GM13977 (cell line): Measurements from ENCODE around the gene DDX54.

Source experiments
- DNase-seq: peaks from one replicate; pipeline ENCODE4 v3.0.0; 2012; ENCODE audit warnings: low spot score
- in situ Hi-C: fragments of 300-500 bp; cut with MboI; formaldehyde crosslinking; loops from one replicate; pipeline ENCODE4 v1.12.0; 2022; ENCODE audit warnings: low sequenced_read_pairs, low pct_unique_long_range_greater_than_20kb, mixed read lengths, inconsistent platforms; ENCODE audit not compliant: unreplicated experiment
- TF ChIP-seq, protein P1 (sequence below): IDR thresholded peaks from 2 replicates; pipeline ENCODE4 v1.5.1; 2012; ENCODE audit warnings: mild to moderate bottlenecking, control low read depth; ENCODE audit not compliant: insufficient read depth; ENCODE audit errors: extremely low read depth, missing control alignments

Gene DDX54

DNA sequence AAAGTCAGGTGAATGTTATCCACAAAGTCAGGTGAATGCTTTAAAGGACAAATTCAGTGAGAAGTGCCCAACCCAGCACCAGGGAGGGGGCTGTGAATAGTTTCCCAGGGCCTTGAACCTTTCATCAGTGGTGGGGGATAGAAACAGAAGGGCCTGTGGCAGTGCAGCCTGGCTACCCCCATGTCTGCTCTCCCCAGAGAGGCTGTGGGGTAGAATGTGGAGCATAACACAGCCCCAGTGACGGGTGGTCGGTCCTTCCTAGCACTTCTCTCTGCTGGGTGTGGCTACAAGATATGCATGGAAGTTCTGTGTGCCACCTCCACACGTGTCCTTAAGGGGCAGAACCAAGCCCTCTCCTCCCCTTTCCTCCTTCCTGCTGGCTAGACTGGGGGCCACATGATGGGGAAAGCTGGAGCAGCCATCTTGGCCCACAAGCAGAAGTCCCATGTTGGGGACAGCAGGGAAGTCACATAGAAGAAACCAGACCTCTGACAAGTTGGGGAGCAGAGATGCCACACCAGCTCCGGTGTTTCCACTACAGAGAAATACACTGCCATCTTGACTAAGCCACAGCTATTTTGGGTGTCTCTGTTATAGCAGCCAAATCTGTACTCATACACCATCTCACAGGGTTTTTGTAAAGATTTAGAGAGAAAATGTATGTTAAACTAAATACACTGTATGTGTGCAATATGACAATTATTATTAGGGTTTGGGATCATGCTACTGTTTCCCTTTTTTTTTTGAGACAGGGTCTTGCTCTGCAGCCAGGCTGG lies 17.2 kb upstream of the DDX54 start:
- TF ChIP-seq, protein P1, sequence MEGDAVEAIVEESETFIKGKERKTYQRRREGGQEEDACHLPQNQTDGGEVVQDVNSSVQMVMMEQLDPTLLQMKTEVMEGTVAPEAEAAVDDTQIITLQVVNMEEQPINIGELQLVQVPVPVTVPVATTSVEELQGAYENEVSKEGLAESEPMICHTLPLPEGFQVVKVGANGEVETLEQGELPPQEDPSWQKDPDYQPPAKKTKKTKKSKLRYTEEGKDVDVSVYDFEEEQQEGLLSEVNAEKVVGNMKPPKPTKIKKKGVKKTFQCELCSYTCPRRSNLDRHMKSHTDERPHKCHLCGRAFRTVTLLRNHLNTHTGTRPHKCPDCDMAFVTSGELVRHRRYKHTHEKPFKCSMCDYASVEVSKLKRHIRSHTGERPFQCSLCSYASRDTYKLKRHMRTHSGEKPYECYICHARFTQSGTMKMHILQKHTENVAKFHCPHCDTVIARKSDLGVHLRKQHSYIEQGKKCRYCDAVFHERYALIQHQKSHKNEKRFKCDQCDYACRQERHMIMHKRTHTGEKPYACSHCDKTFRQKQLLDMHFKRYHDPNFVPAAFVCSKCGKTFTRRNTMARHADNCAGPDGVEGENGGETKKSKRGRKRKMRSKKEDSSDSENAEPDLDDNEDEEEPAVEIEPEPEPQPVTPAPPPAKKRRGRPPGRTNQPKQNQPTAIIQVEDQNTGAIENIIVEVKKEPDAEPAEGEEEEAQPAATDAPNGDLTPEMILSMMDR, result no peak
- in situ Hi-C loops, result no loop called here
- DNase-seq, result no peak

DNA sequence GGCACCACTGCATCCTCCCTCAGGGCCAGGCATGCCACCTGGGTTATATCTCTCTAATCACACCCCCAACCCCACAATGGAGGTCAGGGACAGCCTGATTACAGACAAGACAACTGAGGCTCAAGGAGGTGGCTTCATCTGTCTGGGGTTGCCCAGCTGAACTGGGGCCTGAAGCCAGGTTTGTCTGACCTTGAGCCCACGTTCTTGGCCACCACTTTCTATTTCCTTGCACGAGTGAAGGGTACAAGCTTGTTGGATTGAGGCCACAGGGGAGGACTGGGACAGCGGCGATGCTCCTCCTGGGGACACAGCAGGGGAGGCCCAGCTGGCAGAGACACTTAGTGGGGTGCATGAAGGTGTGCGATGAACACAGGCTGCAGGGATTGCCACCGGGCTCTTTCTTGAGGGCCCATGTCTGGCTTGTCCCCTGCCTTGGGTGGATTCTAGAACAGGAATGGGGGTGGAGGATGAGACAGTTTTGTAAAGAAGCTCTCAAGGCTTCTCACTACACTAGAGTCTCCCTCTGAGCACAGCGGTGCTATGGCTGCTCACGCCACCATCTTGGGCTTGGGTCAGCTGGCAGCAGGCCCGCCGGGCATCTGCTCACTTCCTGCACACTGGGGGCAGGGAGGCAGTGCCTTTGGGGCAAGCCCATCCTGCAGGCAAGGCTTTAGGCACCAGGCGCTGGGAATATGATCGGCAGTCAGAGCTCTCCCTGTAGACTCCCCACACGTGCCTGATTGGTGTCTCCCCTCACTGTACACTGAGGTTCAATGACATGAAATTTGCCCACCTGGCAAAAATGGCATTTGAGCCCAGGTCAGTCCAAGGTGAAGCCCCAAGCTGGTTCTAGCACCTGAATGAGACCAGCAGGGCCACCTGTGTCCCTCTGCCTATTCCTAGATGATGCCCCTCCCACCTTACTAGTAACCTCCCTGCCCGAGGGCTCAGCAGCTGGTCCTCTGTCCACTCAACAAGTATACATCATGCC lies 16.2 kb upstream of the DDX54 start:
- TF ChIP-seq, protein P1, result no peak
- in situ Hi-C loops, result no loop called here
- DNase-seq, result no peak

DNA sequence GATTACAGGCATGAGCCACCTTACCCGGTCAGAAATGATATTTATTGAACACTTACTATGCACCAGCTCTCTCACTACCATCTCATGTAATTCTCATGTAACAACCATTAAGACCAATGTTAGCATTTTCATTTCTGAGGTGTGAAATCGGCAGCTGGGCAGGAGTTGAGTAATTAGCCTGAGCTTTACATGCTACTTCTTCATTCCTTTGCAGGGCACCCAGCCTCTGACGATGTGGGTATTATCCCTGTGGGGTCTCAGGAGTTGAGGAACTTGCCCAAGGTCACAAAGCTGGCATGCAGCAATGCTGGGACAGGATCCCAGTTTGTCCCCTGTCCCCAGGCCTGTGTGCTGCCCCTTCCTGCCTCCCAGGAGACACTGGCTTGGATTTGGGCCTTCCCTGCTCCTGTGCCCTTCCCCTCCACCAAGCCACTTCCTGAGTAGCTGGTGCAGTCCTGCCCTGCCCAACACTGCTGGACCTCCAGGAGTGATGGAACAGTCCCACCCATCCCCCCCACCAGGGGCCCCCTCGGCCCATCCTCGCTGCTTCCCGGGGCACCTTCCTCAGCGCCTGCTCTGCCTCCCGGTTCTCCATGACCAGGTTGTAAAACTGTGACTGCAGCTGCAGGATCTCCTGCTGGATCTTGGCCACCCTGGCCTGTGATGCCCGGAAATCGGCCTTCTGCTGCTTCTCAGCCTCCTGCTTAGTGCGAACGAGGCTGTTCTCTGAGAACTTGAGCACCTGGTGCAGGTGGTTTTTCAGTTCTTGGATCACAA lies 14.9 kb upstream of the DDX54 start:
- no peak for DNase-seq
- TF ChIP-seq, protein P1, result no peak
- in situ Hi-C loops, result no loop called here

DNA sequence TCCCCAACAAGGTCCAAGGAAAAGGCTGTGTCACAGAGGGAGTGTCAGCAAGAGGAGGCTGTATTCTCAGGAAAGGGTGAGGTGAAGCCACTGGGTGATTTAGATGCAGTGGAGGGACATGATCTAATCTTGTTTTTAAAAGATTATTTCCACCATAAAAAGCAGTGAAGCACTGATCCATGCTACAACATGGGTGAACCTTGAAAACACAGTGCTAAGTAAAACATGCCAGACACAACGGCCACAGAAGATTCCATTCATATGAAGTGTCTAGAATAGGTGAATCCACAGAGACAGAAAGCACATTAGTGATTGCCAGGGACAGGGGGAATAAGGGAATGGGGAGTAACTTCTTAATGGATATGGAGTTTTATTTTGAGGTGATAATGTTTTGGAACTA lies 13.0 kb upstream of the DDX54 start:
- in situ Hi-C loops, result loop anchor here (25.0 kb wide), 1 partner anchor 214 kb away; the partner anchor contains the start of genes SDS and SDSL
- TF ChIP-seq, protein P1, result no peak
- DNase-seq, result no peak

DNA sequence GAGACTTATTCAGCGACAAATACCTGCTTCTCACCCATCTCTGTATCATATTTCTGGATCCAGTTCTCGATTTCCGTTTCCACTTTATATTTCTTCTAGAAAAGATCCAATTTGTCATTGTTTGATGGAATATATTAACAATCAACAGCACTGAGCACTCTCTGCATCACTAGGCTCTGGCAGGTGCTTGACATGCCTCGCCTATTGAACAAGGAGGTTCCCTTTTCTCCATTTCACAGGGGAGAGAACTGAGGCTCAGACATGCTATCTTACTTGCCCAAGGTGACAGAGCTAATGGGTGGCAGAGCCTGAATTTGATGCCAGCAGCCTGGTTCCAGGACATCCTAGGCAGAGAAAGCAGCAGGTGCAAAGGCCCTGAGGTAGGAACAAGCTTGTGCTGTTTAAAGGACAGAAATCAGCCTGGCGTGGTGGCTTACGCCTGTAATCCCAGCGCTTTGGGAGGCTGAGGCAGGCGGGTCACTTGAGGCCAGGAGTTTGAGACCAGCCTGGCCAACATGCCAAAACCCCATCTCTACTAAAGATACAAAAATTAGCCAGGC lies 12.3 kb upstream of the DDX54 start:
- DNase-seq, result no peak
- in situ Hi-C loops, result loop anchor here (25.0 kb wide), 1 partner anchor 215 kb away; the partner anchor contains the start of genes SDS and SDSL
- TF ChIP-seq, protein P1, result no peak
